HG03565 (cell line): ENCODE results near the gene DPYSL3.

Experiments
- ATAC-seq: cut with Tn5 transposase; IDR thresholded peaks from one replicate; pipeline ENCODE4 v1.9.1; 2021; ENCODE audit warnings: mild to moderate bottlenecking, moderate library complexity; ENCODE audit not compliant: unreplicated experiment

Gene DPYSL3

GRCh38 chr5:147515269-147515668 is 5.4 kb upstream of the DPYSL3 start:
- ATAC-seq: no peak

- no peak for ATAC-seq
These were observed 3.0 kb upstream of the DPYSL3 start for GRCh38 chr5:147512659-147513379.

- no peak for ATAC-seq
These were observed 1.0 kb upstream of the DPYSL3 start for GRCh38 chr5:147510885-147511284.

GRCh38 chr5:147509041-147509709 is 693 bp downstream of the DPYSL3 start:
- ATAC-seq: no peak

GRCh38 chr5:147508711-147509040 is 1.2 kb downstream of the DPYSL3 start:
- ATAC-seq: no peak

GRCh38 chr5:147507480-147508126 is 2.3 kb downstream of the DPYSL3 start:
- no peak for ATAC-seq

- no peak for ATAC-seq
These were observed 5.3 kb downstream of the DPYSL3 start for GRCh38 chr5:147504535-147504934.

GRCh38 chr5:147504011-147504410 is 5.9 kb downstream of the DPYSL3 start:
- no peak for ATAC-seq

- no peak for ATAC-seq
These were observed 18.9 kb downstream of the DPYSL3 start for GRCh38 chr5:147490989-147491388.

- no peak for ATAC-seq
These were observed 22.7 kb downstream of the DPYSL3 start for GRCh38 chr5:147487031-147487750.

- no peak for ATAC-seq
These were observed 24.1 kb downstream of the DPYSL3 start for GRCh38 chr5:147485814-147486213.

GRCh38 chr5:147485046-147485445 is 24.8 kb downstream of the DPYSL3 start:
- no peak for ATAC-seq

GRCh38 chr5:147484708-147485020 is 25.2 kb downstream of the DPYSL3 start:
- no peak for ATAC-seq

- ATAC-seq: no peak
These were observed 25.7 kb downstream of the DPYSL3 start for GRCh38 chr5:147483961-147484707.

GRCh38 chr5:147483188-147483790 is 26.6 kb downstream of the DPYSL3 start:
- no peak for ATAC-seq

- no peak for ATAC-seq
These were observed 27.1 kb downstream of the DPYSL3 start for GRCh38 chr5:147482706-147483180.

GRCh38 chr5:147481874-147482705 is 27.8 kb downstream of the DPYSL3 start:
- peak; percentile 87 for ATAC-seq

GRCh38 chr5:147481376-147481775 is 28.5 kb downstream of the DPYSL3 start:
- no peak for ATAC-seq

GRCh38 chr5:147479949-147480348 is 29.9 kb downstream of the DPYSL3 start:
- ATAC-seq: no peak

- peak; percentile 35 for ATAC-seq
These were observed 30.4 kb downstream of the DPYSL3 start for GRCh38 chr5:147479444-147479843.
